NCI-H1092 (cell line): ENCODE measurements around the gene SDK1.
A peak's percentile ranks its signal among the peaks of the same experiment; 100 is the strongest.
"Not testable (repeated sequence)": the region's sequence is repeated elsewhere in the genome, so short reads cannot be mapped to it uniquely, and the experiment has no call there.

Experiments
- DNase-seq: peaks from one replicate; lab custom pipeline; 2025; lab: John Stamatoyannopoulos, UW

Gene SDK1

DNA sequence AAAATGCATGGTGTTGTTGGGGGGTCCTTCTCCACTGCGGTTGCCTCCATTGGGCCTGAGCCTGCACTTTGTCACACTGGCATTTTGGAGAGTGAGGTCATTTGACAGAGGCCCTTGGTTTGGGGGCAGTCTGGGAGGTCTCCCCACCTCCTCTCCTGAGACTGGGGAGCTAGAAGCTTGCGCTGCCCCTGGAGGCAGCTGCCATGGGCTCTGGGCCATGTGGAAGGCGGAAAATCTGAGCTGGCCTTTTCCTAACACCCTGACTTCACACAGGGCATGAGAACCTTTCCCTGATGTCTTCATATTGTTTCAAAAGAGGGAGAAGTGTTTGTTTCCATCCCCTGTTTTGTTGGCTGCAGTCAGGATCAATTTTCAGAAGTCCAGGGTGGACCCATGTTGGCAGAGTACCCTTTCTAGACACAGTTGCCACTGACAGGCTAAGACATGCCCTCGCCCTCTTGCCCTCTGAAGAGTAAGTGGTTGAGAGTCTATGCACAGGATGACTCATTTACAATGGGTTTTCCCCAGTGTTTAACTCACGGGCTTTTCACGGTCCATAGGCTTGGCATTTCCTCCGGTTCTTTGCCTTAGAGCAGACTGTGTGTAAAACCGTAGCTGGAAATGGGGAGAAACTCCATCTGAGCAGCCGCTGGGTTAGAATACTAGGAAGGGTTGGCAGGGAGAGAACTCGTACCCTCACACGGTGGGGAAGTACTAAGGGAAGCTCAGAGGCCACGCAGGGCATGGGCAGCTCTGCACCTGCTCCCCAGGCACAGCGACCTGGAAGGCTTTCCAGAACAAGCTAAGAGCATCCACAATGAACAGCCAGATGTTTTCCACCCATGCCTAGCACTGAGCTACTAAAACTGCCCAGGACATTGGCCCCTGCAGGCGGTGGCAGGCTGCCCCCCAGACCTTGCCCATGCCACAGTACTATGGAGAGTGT, 655.0 kb downstream of the SDK1 start:
- DNase-seq = no peak

DNA sequence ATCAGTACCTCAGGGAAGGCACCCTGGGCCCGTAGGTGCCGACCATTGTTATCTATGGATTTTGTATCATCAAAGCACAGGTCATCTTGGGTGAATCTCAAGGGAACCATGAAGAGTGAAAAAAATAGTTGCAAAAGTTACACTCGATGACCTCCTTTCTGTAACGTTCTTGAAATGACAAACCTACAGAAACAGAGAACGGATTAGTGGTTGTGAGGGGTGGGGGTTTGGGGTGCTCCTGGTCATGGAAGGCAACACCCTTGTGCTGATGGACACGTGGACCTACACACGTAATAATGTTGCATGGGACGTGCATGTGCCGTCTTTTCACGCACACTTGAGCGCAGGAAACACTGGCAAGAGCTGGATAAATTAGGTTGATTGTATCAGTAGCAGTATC, 655.9 kb downstream of the SDK1 start:
- DNase-seq = no peak

DNA sequence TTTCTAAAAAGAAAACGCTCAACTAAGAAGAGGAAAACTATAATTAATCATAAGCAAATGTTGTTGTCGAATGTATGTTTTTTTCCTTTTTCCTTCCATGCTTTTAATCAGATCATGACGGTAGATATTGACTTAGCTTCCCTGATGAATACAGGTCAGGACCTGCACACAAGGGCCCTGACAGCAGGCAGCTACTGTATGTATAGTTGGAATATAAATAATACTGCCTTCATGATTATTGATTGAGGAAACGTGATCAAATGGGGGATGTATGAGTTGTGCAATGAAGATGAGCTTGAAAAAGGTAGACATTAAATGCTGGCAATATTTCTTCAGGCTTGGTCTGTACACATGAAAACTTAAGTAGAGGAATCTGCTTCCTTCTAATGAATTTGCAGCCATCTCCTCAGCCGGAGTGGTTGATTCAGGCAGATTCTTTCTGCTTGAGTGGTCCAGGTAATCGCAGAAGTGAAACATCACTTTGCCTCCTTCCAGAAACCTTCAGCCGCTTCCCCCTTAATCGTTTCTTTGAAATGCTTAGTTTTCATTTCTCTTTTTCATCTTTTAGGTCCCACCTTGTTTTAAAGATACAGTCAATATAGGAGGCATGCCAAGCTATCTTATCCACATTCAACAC, 656.5 kb downstream of the SDK1 start:
- DNase-seq = no peak

DNA sequence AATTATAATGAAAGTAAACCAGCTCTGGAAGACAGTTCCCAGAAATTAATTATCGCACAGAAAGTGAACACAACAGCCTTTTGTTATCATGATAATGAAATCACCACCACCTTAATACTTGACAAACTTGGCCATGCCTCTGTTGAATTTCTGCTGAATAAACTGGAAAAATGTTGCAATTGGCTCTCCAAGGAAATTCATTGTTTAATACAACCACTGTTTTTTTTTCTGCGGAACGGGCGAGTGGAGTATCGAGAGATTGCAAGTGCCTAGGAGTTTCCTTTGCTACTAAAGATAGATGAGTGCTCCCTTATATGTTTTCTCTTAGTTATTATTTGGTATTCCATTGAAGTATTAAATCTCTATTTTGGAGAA, 657.0 kb downstream of the SDK1 start:
- no peak for DNase-seq

DNA sequence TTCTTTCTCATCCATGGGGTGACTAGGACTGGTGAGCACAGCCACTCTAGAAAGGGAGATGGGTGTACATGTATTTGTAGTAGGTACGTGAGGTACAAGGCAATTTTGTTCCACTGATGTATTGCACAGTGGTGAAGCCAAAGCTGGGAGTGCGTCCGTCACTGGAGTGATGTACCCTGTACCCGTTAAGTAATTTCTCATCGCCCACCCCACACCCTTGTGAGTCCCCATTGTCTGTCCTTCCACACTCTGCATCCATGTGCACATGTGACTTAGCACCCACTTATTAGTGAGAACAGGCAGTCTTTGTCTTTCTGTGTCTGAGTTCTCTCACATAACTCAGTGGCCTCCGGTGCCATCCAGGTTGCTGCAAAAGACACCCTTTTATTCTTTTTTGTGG, 658.3 kb downstream of the SDK1 start:
- no peak for DNase-seq

GRCh38 chr7:3960050-3960763, 659.2 kb downstream of the SDK1 start:
- no peak for DNase-seq

DNA sequence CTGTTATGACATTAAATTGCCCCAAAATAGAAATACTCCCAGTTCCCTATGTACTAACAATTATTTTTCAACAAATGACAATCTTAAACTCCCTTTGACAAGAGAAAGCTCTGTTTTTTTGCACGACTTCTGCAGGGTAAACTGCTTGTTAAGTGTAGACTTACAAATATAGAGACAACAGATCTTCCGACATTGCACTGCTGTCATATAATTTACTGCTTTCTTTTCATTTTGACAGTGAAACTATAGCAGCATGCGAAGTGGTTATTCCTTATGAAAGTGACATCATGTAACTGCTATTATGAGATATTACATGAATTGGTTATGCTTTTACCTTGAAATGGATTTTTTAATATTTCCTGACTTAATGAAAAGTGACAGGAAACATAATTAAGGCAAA, 659.9 kb downstream of the SDK1 start:
- DNase-seq = no peak

DNA sequence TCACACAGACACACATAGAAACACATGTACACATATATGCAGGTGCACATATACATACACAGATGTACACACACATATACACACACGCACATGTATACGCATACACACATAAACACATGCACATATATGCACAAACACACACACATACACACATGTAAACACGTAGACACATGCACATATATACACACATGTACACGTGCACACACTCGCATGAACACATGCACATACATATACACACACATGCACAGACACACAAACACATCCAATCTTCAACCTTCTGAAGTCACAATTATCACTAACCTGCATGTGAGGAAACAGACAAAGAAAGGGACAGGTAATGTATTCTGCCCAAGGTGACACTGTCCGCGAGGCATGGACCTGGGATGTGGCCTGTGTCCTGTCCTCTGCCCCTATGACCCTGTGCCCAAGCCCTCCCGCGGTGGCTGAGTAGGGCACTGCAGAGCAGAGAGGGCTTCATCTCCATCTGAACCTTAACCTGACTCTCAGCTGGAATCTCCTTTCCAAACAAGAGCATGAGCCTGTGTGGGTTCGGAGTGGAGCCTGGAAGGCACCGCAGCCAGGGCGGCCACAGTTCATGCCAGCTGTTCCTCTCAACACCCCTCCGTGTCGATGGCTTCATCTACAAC, 660.9 kb downstream of the SDK1 start:
- no peak for DNase-seq

- DNase-seq = not testable (repeated sequence)
Measured at GRCh38 chr7:3963768-3964167, 662.7 kb downstream of the SDK1 start.

GRCh38 chr7:3964980-3965606, 664.0 kb downstream of the SDK1 start:
- no peak for DNase-seq

GRCh38 chr7:3965794-3966395, 664.8 kb downstream of the SDK1 start:
- DNase-seq = no peak

- no peak for DNase-seq
Measured at GRCh38 chr7:3968234-3968633, 667.2 kb downstream of the SDK1 start.

DNA sequence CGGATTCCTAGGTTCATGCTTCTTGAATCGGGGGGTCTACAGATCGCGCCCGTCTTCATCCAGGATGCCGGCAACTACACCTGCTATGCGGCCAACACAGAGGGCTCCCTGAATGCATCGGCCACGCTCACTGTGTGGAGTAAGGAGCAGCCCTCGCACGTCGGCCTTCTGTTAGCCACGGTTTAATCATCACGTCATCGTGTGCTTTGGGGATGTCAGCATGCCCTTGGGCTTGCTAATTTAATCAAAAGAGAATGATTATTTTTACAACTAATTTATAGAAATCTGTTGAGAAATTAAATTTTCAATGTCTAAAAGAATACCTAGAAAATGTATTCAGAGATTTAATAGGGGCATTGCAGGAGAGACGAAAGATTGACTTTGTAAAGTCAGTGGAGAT, 668.2 kb downstream of the SDK1 start:
- no peak for DNase-seq

DNA sequence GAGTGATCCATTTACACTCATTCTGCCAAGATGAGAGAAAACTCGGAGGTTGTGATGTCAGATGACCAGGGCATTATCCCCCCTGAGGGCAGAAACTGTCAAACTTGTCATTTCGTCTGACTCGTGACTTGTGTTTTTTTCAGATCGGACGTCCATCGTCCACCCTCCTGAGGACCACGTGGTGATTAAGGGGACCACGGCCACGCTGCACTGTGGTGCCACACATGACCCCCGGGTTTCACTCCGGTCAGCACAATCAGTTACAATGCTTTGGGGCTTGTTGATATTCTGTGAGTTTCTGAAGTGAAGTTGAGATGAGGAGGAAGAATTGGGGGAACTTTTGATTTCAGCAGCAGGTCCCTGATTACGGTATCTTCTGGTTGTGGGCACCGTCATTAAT, 670.3 kb downstream of the SDK1 start:
- no peak for DNase-seq

DNA sequence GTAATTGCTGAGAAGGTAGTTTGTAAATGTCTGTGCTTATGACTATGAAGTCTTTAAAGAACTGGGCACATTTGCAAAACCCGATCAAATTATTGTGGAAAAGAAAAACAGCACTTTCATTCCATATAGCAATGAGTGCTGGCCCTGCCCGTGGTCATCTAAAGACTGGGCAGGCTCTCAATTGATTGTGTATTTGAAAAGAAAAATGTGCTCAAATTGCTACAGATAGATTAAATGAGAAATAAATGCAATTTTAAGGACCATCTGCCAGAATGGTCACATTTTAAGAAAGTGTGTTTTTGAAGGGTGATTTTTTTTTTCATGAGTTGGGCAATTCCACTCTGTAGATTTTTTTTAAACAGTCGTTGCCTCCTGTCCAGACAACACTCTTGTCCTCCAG, 672.2 kb downstream of the SDK1 start:
- DNase-seq = no peak

DNA sequence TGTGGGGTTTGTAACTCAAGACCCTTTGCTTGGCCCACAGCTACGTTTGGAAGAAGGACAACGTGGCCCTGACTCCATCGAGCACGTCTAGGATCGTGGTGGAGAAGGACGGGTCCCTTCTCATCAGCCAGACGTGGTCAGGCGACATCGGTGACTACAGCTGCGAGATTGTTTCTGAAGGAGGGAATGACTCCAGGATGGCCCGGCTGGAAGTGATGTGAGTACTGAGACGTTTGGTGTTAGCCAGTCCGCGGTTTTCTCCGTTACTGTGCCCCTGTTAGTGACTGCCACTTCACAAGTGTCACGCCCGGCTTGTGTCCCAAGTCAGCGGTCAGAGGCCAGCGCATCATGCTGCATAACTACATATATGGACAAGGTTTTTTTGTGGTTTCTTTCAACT, 673.3 kb downstream of the SDK1 start:
- no peak for DNase-seq

DNA sequence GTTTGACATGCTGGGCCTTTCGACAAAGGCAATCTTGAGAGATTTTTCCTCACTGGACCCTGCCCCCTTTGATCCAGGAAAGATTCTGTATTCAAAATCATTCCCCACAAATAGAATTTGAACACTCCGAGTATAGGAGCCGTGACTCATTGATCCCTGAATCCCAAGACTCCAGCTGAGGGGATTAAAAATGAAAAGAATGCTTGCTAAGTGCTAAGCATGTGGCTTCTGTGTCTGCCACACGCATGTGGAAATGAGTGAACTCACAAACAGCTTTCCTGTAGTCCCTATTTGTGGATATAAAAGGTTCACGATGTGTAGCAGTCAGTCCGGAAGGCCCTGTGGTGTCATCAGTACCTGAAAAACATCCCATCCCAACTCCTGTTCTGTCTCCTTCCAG, 674.3 kb downstream of the SDK1 start:
- DNase-seq = no peak

DNA sequence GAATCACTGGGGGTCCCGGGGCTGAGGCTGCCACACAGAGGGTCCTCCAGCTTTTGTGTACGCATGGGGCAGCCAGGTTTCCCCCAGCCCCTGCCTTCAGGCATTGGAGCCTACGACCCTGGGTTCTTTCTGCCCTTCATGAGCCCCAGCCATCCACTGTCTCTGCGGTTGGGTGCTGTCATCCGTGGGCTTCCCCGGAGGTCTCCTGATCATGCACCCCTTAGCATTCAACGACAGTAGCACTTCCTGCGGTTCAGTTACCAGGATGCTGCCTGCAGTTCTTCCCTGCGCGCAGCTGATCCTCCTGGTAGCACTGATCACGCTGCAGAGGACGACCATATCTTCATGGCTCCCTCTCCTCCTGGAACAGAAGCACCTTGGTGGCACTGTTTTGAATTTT, 676.3 kb downstream of the SDK1 start:
- DNase-seq = no peak

- peak; percentile 22 for DNase-seq
Measured at GRCh38 chr7:3978839-3979238, 677.8 kb downstream of the SDK1 start.

GRCh38 chr7:3979611-3980299, 678.7 kb downstream of the SDK1 start:
- DNase-seq = no peak

GRCh38 chr7:3980300-3980643, 679.2 kb downstream of the SDK1 start:
- DNase-seq = no peak
